PC-9 (cell line): ENCODE results near the gene ADGRB3.

ENCODE experiments used
- CTCF ChIP-seq: fragments of 200-600 bp; sonication (generic); conservative IDR thresholded peaks from 2 replicates; pipeline ENCODE4 v1.6.1; 2017; ENCODE audit warnings: mixed run types, antibody characterized with exemption, mild to moderate bottlenecking, moderate library complexity
- EZH2 ChIP-seq: fragments of 200-600 bp; sonication (generic); IDR thresholded peaks from 2 replicates; pipeline ENCODE4 v1.8.0; 2017; ENCODE audit warnings: antibody characterized with exemption, low read depth

GRCh38 chr6:68724060-68724459 is 89.0 kb downstream of the ADGRB3 start:
- TF ChIP-seq CTCF (no peak), EZH2 (no peak)
